Stimulated activated CD8-positive, alpha-beta memory T cell treated with anti-CD3 and anti-CD28 coated beads, Interleukin-4, amount 100 ng/mL, for 1 hour (primary cell): ENCODE results near the gene KCTD11.
"Not testable (repeated sequence)": the region's sequence is repeated elsewhere in the genome, so short reads cannot be mapped to it uniquely, and the experiment has no call there.

ENCODE experiments used
- DNase-seq, 2 donors: peaks; one replicate each; pipeline ENCODE4 v3.0.0-alpha.2; 2020; ENCODE audit warnings: low read depth in 2 of 2, low spot score in 1 of 2

The KCTD11 gene

GRCh38 chr17:7343250-7343649, 8.7 kb upstream of the KCTD11 start:
- DNase-seq, result no peak

GRCh38 chr17:7346761-7347614, 5.0 kb upstream of the KCTD11 start:
- no peak for DNase-seq

- no peak for DNase-seq
Observed at GRCh38 chr17:7347630-7348477, 4.1 kb upstream of the KCTD11 start.

DNA sequence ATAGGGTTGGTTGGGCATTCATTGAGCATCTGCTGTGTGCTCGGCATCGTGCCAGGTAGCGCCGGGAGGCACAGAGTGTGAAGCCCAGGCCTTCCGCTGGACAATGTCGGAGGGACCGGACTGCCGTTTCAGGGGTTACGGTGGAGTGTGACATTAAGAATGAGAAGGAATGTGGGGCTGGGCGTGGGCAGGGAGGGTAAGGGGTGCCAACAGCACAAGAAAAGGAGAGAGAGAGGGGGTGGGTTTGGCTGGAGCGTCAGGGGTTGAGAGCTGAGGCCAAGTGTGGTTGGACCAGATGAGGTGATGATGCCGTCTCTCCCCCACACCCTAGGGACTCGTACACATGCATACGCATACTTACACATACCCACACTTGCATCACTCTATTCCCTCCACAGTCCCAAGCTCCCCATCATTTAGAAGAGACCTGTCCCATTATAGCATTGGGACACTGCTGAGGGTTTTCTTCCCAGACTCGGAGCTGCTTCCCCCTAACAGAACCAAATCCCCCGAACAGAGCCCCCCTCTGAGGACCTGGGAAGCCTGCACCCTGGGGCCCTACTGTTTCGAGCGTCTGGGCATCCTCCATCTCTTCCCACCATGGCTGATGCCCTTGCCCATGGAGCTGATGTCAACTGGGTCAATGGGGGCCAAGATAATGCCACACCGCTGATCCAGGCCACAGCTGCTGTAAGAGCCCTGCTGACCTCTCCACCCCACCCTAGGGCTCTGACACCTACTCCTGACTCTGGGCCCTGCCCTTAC, 3.3 kb upstream of the KCTD11 start:
- DNase-seq, result no peak

- DNase-seq, result no peak
Observed at GRCh38 chr17:7352503-7352889, 534 bp downstream of the KCTD11 start.

DNA sequence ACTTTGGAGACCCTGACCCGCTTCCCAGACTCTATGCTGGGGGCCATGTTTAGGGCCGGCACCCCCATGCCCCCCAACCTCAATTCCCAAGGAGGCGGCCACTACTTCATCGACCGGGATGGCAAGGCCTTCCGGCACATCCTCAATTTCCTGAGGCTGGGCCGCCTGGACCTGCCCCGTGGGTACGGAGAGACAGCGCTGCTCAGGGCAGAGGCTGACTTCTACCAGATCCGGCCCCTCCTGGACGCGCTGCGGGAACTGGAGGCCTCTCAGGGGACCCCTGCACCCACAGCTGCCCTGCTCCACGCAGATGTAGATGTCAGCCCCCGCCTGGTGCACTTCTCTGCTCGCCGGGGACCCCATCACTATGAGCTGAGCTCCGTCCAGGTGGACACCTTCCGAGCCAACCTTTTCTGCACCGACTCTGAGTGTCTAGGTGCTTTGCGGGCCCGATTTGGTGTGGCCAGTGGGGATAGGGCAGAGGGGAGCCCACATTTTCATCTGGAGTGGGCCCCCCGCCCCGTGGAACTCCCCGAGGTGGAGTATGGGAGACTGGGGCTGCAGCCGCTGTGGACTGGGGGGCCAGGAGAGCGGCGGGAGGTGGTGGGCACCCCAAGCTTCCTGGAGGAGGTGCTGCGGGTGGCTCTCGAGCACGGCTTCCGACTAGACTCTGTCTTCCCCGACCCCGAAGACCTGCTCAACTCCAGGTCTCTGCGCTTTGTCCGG, 1.1 kb downstream of the KCTD11 start:
- DNase-seq, result no peak

- DNase-seq, result no peak
Observed at GRCh38 chr17:7354262-7354843, 2.4 kb downstream of the KCTD11 start.

- DNase-seq, result no peak
Observed at GRCh38 chr17:7355053-7355452, 3.1 kb downstream of the KCTD11 start, which contains the start of gene TMEM95. Gene TMEM95, plus strand, starts transcription at chr17:7355156. Its CDS starts 49 bp downstream, at chr17:7355205.

GRCh38 chr17:7355573-7355972, 3.6 kb downstream of the KCTD11 start:
- DNase-seq, result no peak

DNA sequence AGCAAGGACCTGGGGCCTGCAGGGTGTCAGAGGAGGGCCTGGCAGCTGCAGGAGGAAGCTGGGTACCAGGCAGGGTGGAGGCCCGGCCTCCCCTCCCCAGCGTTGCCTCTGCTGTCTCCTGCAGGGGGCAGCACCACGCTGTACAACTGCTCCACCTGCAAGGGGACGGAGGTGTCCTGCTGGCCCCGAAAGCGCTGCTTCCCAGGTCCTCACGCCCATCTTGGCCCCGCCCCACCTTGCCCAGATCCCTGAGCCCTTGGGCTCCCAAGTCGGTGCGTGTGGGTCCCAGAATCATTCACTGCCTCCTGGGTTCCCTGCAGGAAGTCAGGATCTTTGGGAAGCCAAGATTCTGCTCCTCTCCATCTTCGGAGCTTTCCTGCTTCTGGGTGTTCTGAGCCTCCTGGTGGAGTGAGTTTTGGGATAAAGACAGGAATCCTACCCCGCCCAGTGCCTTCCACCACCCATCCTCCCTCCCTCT, 4.1 kb downstream of the KCTD11 start:
- DNase-seq, result peak; percentile 50 to 72

- DNase-seq, result no peak
Observed at GRCh38 chr17:7356756-7357155, 4.8 kb downstream of the KCTD11 start.

GRCh38 chr17:7357381-7357780, 5.4 kb downstream of the KCTD11 start:
- no peak for DNase-seq

GRCh38 chr17:7361906-7362305, 9.9 kb downstream of the KCTD11 start:
- no peak for DNase-seq

- no peak for DNase-seq
Observed at GRCh38 chr17:7363311-7363710, 11.3 kb downstream of the KCTD11 start.

DNA sequence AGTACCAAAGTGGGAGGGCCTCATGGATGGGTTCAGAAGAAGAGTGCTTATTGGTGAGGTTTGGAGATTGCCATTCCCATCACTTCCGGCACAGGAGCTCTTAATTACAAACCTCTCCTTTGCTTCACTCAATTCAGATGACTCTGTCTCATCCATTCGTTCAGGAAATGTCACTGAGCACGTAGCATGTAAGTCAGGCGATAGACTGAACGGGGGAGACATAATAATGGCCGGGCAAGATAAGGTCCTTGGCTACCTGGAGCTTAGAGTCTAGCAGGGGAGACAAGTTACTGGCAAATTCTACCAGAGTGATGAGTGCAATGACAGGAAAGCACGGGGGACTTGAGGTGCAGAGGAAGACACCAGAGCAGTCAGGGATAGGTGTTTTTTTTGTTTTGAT, 14.0 kb downstream of the KCTD11 start:
- DNase-seq, result not testable (repeated sequence)

DNA sequence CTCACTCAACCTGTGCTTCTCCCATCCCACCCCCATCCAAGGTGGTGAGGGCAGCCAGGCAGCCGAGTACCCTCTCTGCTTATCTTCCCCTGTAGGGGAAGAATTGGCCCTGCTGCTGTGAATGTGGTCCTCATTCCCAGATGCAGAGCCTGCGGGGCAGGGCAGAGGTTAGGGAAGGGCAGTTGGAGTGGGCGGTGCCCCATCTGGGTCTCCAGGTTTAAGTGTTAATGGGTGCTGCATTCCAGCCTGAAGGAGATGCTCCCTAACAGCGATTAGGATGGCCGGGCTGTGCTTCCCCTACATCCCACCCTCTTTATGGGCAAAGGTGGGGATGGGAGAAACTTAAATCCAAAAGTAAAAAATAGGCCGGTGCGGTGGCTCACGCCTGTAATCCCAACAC, 15.1 kb downstream of the KCTD11 start:
- no peak for DNase-seq

GRCh38 chr17:7367918-7368598, 16.1 kb downstream of the KCTD11 start:
- DNase-seq, result no peak

DNA sequence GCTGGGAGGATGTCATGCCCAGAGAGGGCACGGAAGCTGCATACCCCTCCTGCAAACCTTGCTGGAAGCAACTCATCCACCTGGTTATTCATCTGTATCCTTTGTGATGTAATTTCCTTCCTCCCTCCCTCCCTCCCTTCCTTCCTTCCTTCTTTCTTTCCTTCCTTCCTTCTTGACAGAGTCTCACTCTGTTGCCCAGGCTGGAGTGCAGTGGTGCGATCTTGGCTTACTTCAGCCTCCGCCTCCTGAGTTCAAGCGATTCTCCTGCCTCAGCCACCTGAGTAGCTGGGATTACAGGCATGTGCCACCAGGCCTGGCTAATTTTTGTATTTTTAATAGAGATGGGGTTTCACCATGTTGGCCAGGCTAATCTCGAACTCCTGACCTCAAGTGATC, 16.6 kb downstream of the KCTD11 start:
- DNase-seq, result not testable (repeated sequence)

DNA sequence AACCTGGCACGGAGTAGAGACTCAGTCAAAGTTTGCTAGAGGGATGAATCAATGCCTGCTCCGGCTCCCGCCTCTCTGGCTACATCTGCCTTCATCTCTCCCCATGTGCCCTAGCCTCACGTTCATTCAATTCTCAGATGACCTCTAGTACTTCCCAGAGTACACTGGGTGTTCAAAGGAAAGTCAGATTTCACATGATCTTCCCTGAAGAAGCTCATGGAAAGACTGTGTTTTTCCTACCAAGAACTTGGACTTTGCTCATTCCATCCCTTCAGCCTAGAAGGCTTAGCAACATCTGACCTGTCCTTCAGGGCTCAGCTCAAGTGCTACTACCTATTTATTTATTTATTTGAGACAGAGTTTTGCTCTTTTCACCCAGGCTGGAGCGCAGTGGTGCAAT, 17.9 kb downstream of the KCTD11 start:
- DNase-seq, result no peak

- DNase-seq, result no peak
Observed at GRCh38 chr17:7370853-7371252, 18.9 kb downstream of the KCTD11 start.
